Measurements from ENCODE around the gene GSE1.

GSE1 gene

DNA sequence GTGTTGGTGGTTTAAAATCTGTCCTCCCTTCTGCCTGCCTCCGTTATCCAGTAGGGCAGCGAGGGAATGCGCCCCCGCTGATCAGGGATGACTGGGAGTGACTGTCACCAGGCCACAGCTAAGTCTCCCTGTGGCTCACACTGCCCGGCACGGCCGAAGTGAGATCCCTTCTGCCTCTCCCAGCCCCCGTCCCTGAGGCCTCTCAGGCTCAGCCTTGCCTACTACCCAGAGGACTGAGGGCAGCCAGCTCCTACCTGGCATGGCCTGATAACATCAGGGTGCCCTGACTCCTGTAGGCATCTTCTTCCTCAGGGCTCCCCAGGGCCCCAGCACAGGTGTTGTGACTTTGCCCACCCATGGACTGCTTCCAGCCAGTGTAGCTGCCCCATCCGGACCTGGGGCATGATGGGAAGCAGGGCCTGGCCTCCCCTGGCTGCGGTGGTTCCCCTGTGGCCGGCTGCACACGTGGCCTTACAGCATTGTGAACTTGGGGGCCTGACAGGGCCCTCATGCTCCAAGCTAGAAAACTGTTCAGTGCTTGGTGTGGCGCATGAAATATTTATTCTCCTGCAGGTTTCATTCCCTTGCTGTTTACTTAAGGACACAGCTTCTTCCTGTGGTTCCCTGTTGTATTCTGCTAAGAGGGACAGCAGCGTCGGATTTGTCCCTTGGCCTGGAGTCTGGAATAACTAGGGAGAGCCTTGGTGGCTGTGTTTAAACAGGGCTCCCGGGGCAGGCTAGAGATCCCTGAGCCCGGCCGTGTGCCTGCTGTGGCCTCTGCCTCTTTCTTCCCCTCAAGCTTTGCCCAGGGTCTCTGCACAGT lies 45.6 kb downstream of the GSE1 start:
- DNase-seq (ENCODE audit: extremely low read depth in 1 of 2, low read depth in 1 of 2), result no peak

GRCh38 chr16:85659336-85659735 lies 46.2 kb downstream of the GSE1 start:
- DNase-seq (ENCODE audit: extremely low read depth in 1 of 2, low read depth in 1 of 2), result no peak

GRCh38 chr16:85659805-85660511 lies 46.8 kb downstream of the GSE1 start:
- DNase-seq (ENCODE audit: extremely low read depth in 1 of 2, low read depth in 1 of 2), result peak; percentile 45 to 46

- DNase-seq (ENCODE audit: extremely low read depth in 1 of 2, low read depth in 1 of 2), result no peak
These were observed 48.0 kb downstream of the GSE1 start for GRCh38 chr16:85660843-85661739.

- DNase-seq (ENCODE audit: extremely low read depth in 1 of 2, low read depth in 1 of 2), result no peak
These were observed 48.8 kb downstream of the GSE1 start for GRCh38 chr16:85661740-85662481.

DNA sequence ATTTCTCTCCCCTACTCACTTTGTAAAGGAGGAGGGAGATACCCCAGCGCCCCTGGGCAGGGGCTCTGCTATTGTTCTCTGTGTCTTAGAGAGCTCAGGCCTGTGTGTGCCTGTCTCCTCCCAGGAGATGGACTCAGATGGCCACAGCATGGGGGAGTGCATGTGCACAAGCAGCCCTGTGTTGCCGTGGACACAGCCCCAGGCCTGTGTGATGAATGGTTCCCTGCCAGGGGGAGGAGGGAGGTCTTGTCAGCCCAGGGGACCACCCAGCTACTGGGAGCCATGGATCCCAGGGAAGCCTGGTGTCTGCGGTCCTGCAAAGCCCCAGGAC lies 49.3 kb downstream of the GSE1 start:
- no peak for DNase-seq (ENCODE audit: extremely low read depth in 1 of 2, low read depth in 1 of 2)

- DNase-seq (ENCODE audit: extremely low read depth in 1 of 2, low read depth in 1 of 2), result no peak
These were observed 50.1 kb downstream of the GSE1 start for GRCh38 chr16:85662976-85663830.

DNA sequence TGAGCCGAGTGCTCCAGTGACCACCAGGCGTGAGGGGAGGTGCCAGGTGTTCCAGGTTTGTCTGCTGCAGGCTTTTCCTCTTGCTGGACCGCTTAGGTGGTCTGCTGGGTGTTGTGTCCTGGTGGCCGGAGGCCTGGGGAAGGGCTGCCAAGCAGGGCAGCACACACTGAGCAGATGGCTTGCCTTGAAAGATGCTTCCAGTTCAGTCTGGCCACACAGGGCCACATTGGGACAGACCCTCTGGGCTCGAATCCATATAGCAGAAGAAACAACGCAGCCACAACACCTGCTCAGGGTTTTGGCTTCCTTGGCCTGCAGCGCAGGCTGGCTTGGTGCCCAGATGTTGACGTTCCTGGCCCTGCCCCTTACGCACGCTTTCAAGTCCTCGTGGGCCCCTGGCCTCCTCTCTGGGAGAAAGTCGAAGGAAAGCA lies 50.8 kb downstream of the GSE1 start:
- no peak for DNase-seq (ENCODE audit: extremely low read depth in 1 of 2, low read depth in 1 of 2)

- no peak for DNase-seq (ENCODE audit: extremely low read depth in 1 of 2, low read depth in 1 of 2)
These were observed 51.7 kb downstream of the GSE1 start for GRCh38 chr16:85664580-85665372.

DNA sequence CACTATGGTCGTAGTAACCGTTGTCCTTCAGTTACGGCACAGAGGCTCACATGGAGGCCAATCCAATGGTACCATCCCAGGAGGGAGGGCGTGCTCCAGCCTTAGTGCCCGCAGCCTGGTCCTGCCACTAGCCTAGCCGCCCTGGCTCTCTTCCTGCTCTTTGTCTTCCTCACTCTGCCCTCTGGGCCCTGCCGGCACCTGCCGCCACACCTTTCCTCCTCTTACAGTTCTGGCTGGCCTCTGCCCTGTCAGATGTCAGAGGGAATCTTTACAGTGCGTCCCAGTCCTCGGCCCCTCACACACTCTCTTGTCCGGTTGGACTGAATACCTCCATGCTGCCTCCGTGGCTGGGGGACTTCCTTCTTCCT lies 52.2 kb downstream of the GSE1 start:
- no peak for DNase-seq (ENCODE audit: extremely low read depth in 1 of 2, low read depth in 1 of 2)

DNA sequence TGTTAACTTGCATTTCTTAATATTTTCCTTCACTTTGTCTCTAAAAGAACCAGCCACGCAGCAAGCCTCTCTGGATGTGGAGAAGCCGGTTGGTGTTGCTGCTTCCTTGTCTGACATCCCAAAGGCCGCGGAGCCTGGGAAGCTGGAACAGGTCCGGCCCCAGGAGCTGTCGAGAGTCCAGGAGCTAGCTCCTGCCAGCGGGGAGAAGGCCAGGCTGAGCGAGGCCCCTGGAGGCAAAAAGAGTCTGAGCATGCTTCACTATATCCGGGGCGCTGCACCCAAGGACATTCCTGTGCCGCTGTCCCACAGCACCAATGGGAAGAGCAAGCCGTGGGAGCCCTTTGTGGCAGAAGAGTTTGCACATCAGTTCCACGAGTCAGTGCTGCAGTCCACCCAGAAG lies 52.8 kb downstream of the GSE1 start:
- no peak for DNase-seq (ENCODE audit: extremely low read depth in 1 of 2, low read depth in 1 of 2)

- DNase-seq (ENCODE audit: extremely low read depth in 1 of 2, low read depth in 1 of 2), result no peak
These were observed 54.1 kb downstream of the GSE1 start for GRCh38 chr16:85667261-85667660.

GRCh38 chr16:85667841-85668413 lies 54.8 kb downstream of the GSE1 start:
- DNase-seq (ENCODE audit: extremely low read depth in 1 of 2, low read depth in 1 of 2), result no peak

- no peak for DNase-seq (ENCODE audit: extremely low read depth in 1 of 2, low read depth in 1 of 2)
These were observed 55.7 kb downstream of the GSE1 start for GRCh38 chr16:85668676-85669424.

DNA sequence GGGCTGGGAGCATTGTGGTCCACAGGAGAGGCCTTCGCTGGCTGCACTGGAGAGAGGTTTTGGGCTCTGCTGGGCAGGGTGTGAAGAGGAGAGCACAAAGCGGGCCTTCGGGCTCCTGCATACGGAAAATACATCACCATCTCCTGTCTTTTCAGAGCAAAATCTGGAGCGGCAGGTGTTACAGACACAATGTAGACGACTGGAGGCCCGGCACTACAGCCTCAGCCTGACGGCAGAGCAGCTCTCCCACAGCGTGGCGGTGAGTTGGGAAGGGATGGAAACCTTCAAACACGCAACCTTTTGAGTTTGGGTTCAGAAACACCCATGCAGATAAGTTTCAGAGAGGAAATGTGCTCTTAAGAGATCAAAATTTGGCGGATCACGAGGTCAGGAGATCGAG lies 57.7 kb downstream of the GSE1 start:
- DNase-seq (ENCODE audit: extremely low read depth in 1 of 2, low read depth in 1 of 2), result no peak

DNA sequence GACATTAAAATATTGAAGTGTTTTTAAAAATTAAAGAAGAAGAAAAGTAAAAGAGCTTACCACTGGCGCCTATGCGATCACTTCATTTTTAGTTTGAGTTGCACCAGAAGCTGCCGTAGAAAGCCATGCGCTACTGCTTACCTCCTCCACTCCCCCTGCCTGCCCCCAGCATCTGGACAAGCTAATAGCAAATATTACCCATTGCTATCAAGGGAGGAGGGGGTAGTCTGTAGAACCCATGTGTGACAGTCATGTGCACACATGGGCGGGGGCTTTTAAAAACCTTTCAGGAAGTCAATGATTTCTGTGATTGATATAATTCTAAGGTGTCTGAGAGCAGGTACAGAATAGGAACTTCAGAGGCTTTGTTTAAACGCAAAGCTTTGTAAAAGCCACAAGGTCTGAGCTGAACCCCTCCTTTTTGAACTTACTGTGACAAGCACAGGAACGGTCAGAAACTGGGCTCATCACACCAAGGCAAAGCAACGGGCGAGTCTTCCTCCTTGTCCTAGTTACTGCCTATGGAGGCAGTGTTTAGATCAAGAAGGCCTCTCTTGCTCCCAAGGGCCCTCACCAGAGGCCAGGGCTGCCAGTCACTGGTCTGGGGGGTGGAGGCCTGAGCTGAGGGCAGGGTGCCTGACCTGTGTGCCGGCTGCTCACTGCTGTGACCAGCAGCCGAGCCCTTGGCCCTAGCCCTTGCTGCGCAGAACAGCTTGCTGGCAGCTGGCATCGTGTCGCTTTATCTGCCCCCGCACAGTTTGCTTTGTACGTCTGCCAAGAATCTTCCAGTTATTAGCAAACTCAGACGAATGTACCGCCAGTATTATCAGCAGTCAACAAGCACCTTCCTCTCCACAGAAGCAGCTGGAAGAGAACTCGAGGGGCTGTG lies 60.7 kb downstream of the GSE1 start:
- no peak for DNase-seq (ENCODE audit: extremely low read depth in 1 of 2, low read depth in 1 of 2)

DNA sequence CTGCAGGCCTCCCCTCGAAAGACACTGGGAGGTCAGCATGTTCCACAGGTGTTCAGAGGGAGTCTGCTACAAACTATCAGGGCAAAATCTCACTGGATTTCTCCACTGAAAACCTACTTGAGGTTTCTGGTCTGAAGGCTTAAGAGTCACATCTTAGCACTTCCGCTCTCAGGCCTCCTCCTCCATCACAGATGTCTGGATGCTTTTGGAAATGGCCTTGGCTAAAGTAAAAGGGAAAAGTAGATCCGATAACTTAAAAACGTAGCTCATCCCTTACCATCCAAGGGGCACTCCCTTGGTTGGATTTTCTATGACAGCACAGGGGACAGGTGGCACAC lies 61.3 kb downstream of the GSE1 start:
- no peak for DNase-seq (ENCODE audit: extremely low read depth in 1 of 2, low read depth in 1 of 2)

All from stimulated activated CD8-positive, alpha-beta memory T cell treated with anti-CD3 and anti-CD28 coated beads, Interleukin-7, amount 100 ng/mL, for 48 hours (primary cell).